ENCODE data around the gene MPPED1.

Gene MPPED1

GRCh38 chr22:43393132-43393843 lies 18.5 kb upstream of the MPPED1 start:
- DNase-seq, result peak; percentile 60

- DNase-seq, result no peak
Measured at GRCh38 chr22:43393844-43394474, 17.9 kb upstream of the MPPED1 start.

GRCh38 chr22:43395086-43395695 lies 16.6 kb upstream of the MPPED1 start:
- DNase-seq, result no peak

- peak; percentile 40 for DNase-seq
Measured at GRCh38 chr22:43396321-43396933, 15.4 kb upstream of the MPPED1 start.

- peak; percentile 72 for DNase-seq
Measured at GRCh38 chr22:43396934-43397457, 14.8 kb upstream of the MPPED1 start.

- DNase-seq, result no peak
Measured at GRCh38 chr22:43397766-43398165, 14.0 kb upstream of the MPPED1 start.

- DNase-seq, result no peak
Measured at GRCh38 chr22:43398246-43398645, 13.6 kb upstream of the MPPED1 start.

GRCh38 chr22:43398910-43399309 lies 12.9 kb upstream of the MPPED1 start:
- DNase-seq, result no peak

GRCh38 chr22:43399338-43399979 lies 12.4 kb upstream of the MPPED1 start:
- DNase-seq, result no peak

GRCh38 chr22:43399980-43400358 lies 11.8 kb upstream of the MPPED1 start:
- no peak for DNase-seq

GRCh38 chr22:43400449-43400848 lies 11.4 kb upstream of the MPPED1 start:
- no peak for DNase-seq

- DNase-seq, result no peak
Measured at GRCh38 chr22:43401233-43401632, 10.6 kb upstream of the MPPED1 start.

GRCh38 chr22:43401661-43402060 lies 10.2 kb upstream of the MPPED1 start:
- no peak for DNase-seq

- no peak for DNase-seq
Measured at GRCh38 chr22:43402128-43402527, 9.7 kb upstream of the MPPED1 start.

GRCh38 chr22:43404673-43405385 lies 7.0 kb upstream of the MPPED1 start:
- DNase-seq, result peak; percentile 18

- no peak for DNase-seq
Measured at GRCh38 chr22:43406186-43406790, 5.5 kb upstream of the MPPED1 start.

GRCh38 chr22:43407591-43407990 lies 4.2 kb upstream of the MPPED1 start:
- no peak for DNase-seq

- DNase-seq, result no peak
Measured at GRCh38 chr22:43408009-43408408, 3.8 kb upstream of the MPPED1 start.

GRCh38 chr22:43409046-43409445 lies 2.8 kb upstream of the MPPED1 start:
- no peak for DNase-seq

- DNase-seq, result no peak
Measured at GRCh38 chr22:43409800-43410199, 2.0 kb upstream of the MPPED1 start.

- no peak for DNase-seq
Measured at GRCh38 chr22:43411040-43411868, 560 bp upstream of the MPPED1 start.

Data from NCI-H146 (cell line).